Dedifferentiated amniotic fluid mesenchymal stem cell (primary cell): Measurements from ENCODE around the gene ARHGAP6.
"Not testable (repeated sequence)": the region's sequence is repeated elsewhere in the genome, so short reads cannot be mapped to it uniquely, and the experiment has no call there.

ENCODE experiments used
- DNase-seq: peaks from one replicate; pipeline ENCODE4 v3.0.0-alpha.2; 2016; ENCODE audit errors: extremely low spot score

Gene ARHGAP6

DNA sequence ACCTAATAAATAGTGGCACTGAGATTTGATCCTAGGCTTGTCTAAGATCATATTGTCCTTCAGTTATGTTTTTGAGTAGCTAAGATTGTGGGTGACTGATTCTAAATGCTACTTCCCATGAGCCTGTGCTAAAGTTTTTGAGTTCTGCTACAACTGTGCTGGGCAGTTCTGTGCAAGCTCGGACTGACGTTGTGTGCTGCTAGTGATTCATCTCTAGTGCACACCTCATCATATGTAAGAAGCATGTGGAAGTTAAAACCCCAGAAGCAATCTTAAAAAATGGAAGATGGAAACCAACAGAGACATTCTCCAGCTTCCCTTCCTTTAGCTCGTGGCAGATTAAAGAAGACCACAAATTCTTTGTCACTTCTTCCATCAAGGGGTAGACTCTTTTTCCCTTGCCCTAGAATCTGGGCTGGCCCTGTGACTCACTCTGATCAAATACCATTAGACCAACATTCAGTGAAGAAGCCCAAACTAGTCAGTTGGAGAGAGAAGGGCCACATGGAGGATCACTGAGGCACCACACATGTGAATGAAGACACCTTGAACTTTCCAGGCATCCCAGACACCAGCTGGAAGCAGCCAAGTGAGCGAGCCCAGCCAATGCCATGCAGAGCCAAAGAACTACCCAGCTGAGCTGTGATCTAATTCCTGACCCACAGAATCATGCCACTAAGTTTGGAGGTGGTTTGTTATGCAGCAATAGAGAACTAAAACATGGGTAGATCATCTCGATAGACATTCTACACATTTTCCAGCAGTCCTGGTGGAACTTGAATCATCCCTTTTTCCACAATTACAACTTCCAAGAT lies 16.8 kb downstream of the ARHGAP6 start:
- DNase-seq: no peak

DNA sequence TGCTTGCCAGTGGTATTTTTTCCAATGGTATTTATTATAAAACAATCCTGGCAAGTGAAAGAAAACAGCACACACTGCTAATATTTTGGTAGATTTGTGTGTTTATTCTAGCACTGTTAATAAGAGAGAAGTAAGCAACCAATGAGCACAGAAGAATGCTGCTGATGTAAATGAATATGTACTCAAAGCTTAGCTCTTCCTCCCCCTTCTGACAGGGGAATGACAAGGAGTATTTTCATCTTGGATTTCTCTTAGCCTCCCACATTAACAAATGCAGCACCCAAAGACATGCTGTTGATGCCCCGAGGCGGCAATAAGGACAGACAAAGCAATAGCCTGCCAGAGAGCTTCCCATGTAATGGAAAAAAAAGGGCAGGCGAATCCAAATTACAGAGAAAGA lies 18.6 kb downstream of the ARHGAP6 start:
- DNase-seq: no peak

- DNase-seq: no peak
Observed at GRCh38 chrX:11641349-11642065, 24.2 kb downstream of the ARHGAP6 start.

- no peak for DNase-seq
Observed at GRCh38 chrX:11640089-11640488, 25.6 kb downstream of the ARHGAP6 start.

DNA sequence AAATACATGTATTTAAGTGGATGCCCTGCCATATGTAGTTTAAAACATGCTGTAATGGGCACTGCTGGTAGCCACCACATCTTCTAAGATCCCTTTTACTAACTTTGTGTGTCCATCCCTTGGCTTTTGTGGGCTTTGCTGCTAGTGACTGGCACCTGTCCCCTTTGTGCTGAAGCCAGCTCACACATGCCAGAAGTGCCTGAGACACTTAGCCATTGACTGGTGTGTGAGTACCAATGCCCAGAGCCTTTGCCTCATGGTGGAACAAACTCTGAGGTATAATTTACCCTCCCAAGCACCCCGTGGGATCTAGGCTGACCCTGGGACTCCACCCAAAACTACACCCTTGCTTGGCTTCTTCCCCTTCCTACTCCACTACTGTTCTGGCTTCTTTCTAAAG lies 33.0 kb downstream of the ARHGAP6 start:
- DNase-seq: no peak

- peak; percentile 68 for DNase-seq
Observed at GRCh38 chrX:11629593-11630211, 36.0 kb downstream of the ARHGAP6 start.

DNA sequence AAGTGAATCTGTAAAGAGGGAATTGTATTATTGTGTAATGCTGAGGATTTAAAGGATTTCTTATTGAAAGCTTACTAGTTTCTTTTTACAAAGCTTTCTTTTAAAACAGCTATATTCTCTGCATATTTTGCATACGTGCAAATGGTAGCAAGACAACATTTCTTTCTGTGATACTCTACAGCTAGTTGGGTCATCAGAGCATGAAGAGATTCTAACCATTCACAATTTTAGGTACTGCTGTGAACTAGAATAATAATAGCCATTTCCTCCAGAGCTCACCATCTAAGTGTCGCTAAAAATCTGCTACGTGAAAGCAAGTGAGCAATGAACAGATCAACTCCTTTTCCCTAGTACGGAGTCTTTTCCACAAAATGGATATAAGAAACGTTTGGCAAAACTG lies 37.3 kb downstream of the ARHGAP6 start:
- DNase-seq: no peak

DNA sequence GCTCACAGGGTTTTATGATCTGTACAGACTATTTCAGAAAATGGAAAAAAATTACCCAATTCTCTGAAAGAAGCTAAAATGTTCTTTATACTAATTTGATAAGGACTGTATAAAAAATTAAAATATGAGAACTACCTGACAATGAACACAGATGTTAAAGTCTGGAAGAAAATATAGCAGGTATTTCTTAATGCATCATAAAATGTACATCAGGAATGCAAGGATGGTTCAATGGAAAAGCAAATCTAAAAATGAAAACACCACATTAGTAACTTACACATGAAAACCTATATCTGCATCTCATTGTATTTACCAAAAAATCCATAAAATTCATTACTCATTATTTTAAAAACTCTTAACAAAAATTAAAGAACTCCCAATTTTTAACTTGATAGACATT lies 39.4 kb downstream of the ARHGAP6 start:
- DNase-seq: no peak

GRCh38 chrX:11619441-11619840 lies 46.3 kb downstream of the ARHGAP6 start:
- no peak for DNase-seq

DNA sequence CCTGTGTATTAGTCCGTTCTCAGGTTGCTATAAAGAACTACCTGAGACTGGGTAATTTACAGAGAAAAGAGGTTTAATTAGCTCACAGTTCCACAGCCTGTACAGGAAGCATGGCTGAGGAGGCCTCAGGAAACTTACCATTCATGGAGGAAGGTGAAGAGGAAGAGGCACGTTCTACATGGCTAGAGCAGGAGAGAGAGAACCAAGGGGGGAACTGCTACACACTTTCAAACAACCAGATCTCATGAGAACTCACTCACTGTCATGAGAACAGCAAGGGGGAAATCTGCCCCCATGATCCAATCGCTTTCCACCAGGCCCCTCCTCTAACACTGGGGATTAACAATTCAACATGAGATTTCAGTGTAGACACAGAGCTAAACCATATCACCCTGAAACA lies 51.5 kb downstream of the ARHGAP6 start:
- DNase-seq: not testable (repeated sequence)

DNA sequence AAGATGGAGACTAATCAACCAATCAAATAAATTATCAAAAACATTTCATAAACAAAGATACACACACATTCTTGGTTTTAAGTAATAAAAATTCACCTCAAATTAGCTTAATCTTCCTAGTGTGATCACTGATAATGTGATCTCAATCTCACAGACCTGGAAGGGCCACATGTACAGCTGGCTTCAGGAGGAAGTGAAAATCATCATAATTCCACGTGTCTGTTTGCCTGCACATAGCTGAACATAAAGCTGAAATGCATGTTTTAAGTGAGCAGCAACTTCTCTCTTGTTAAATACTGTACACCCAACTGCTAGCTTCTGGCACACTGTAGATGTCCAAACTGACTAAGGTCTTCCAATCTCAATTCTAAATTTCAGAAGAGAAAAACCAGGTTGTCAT lies 53.8 kb downstream of the ARHGAP6 start:
- DNase-seq: no peak

- DNase-seq: no peak
Observed at GRCh38 chrX:11611161-11611560, 54.6 kb downstream of the ARHGAP6 start.

DNA sequence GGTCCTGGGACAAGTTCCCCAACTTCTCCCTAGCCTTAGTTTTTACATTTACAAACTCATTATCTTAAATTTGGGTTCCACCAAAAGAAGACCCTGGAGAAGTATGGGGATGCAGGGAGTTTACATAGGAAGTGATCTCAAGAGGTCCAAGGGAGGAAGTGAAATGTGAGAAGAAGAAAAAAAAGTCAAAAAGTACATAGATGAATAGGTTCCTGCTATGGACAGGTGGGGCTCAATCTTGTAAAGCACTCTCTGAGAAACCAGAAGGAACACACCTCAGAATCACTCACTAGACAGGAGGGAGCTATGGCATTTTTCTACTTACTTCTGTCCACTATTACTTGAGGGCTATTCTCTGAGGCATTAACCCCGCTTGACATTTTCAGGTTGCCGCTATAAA lies 56.6 kb downstream of the ARHGAP6 start:
- DNase-seq: no peak

DNA sequence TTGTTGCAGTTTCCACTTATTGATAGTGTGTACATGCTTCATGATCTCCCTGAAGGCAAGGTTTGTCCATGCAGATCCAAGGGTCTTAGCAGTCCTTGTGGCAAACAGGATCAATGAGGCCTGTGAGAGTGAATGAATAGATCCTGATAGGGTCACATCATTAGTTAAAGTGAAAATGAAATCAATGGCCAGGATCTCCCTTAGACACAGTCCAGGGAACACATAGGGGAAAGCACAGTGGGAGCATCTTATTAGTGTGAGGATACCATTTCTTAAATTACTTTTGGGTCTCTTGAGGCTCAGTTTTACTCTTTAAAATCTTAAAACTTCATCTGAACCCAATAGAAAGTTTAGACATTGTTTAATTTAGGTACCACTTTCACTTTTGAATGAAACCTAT lies 59.3 kb downstream of the ARHGAP6 start:
- no peak for DNase-seq

DNA sequence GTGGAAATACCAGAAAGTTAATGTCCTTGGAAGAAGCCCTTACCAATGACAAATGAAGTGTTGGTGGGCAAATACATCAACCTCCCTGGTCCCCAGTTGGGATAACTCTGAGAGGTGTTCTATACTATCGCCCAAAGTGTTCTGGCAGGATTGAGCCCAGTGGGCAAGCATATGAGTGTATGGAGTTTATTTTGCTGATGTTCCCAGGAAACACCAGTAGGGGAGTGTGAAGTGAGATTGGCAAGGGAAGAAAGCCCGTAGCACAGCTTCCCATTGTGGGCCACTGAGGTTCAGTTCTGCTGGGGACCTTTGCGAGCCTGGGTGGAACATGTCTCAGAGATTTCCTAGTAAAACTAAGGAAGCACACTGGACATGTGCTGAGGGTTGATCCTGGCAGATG lies 65.1 kb downstream of the ARHGAP6 start:
- no peak for DNase-seq

DNA sequence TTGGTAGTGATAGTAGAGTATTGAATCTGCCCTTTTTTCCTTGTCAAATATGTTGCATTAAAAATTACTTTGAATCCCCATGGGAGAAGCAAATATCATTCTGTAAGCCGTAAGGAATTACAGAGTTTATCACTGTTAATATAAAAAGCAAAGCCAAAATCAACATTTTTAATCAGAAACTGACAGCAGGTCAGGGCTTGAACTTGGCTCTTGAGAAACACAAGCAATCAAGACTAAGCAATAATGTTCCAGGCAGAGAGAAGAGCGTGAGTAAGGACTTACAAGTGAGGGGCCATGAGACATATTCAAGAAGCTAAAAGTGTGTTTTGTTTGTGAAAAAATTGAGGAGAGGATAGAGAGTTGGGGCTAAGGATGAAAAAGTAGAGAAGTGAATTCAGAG lies 68.2 kb downstream of the ARHGAP6 start:
- no peak for DNase-seq

GRCh38 chrX:11591723-11592346 lies 73.9 kb downstream of the ARHGAP6 start:
- no peak for DNase-seq

DNA sequence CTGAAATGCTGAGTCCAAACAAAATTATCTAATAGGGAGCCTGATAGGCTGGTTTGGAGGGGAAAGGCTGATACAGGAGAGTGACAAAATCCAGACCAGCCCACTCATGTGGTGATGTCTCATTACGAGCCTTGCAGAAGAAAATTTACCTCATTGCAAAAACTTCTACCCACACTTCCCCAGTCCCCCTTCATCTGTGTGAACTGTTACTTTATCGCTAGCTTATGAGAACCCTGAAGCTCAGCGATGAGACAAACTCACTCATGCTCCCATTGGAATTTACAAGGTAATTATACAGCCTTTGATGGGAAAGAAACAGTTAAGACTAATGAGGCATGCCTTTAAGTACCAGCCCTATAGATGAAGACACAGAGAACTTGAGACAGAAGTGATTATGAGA lies 76.1 kb downstream of the ARHGAP6 start:
- DNase-seq: no peak

DNA sequence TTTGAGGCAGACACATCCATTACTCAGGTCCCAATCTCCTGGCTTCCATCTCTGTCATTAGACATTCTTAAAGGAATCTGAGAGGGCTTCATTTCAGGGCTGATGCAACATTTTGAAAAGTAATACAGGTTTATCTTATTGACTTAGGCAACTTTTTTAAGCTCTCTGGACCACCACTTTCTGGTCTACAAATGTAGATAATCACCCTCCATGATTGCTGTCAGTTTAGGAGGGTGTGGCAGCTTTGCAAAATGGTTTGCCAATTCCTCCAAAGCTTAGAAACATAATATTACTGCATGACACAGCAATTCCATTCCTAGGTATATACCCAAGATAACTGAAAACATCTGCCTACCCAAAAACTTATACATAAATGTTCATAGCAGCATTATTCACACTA lies 77.6 kb downstream of the ARHGAP6 start:
- peak; percentile 53 for DNase-seq

DNA sequence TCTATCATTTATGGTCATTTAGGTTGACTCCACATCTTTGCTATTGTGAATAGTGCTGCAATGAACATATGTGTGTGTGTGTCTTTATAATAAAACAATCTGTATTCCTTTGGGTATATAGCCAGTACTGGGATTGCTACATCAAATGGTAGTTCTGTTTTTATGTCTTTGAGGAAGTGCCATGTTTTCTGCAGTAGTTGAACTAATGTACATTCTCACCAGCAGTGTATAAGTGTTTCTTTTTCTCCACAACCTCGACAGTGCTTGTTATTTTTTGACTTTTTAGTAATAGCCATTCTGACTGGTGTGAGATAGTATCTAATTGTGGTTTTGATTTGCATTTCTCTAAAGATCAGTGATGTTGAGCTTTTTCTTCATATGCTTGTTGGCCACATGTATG lies 80.5 kb downstream of the ARHGAP6 start:
- DNase-seq: no peak

DNA sequence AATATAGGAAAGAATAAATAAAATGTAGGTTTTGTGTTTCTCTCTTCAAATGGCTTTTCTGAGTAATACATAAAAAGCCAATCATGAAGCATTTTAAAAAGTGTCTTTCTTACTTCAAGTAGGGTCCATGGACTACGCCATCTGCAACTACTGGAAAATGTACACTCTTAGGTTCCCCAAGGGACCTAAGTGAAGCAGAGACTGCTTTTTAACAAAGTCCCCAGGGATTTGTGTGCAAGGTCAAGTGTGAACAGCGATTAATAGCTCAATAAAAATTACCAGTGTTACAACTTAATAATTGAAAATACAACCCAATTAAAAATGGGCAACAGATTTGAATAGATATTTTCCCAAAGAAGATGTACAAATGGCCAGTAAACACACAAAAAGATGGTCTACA lies 84.9 kb downstream of the ARHGAP6 start:
- no peak for DNase-seq
